Mesothelial cell of epicardium (in vitro differentiated cells): ENCODE measurements around the gene ACCS. TPM values are rescaled to one million over a fixed set of nuclear protein-coding genes. Genes with fewer than 3 reads are reported as not detected.
A peak's percentile ranks its signal among the peaks of the same experiment; 100 is the strongest.

Source experiments
- DNase-seq, 2 experiments: peaks; one replicate each; pipeline ENCODE4 v3.0.0; 2021; ENCODE audit warnings: low spot score in 2 of 2; ENCODE audit not compliant: unreplicated experiment in 2 of 2
- H3K27ac Mint-ChIP-seq: 2 replicates; pipeline ENCODE4 v1.8.0; 2021; ENCODE audit warnings: mixed read lengths
- H3K27me3 Mint-ChIP-seq: 2 replicates; pipeline ENCODE4 v1.8.0; 2021; ENCODE audit warnings: low read depth, mixed read lengths
- H3K36me3 Mint-ChIP-seq: 2 replicates; pipeline ENCODE4 v1.8.0; 2021; ENCODE audit warnings: mixed read lengths
- H3K4me1 Mint-ChIP-seq: 2 replicates; pipeline ENCODE4 v1.8.0; 2021; ENCODE audit warnings: mixed read lengths
- H3K4me3 Mint-ChIP-seq: 2 replicates; pipeline ENCODE4 v1.8.0; 2021; ENCODE audit warnings: mild to moderate bottlenecking, moderate library complexity, mixed read lengths
- H3K9me3 Mint-ChIP-seq: 2 replicates; pipeline ENCODE4 v1.8.0; 2021; ENCODE audit warnings: mixed read lengths
- total RNA-seq: library from RNA; stranded (reverse); gene quantifications from 3 replicates; pipeline ENCODE4 v1.2.1, GENCODE V29; 2021
- TF ChIP-seq, protein P1 (sequence below): fragments of 200-600 bp; sonication (generic); IDR thresholded peaks from one replicate; pipeline ENCODE4 v1.5.0; 2021; ENCODE audit warnings: antibody characterized with exemption; ENCODE audit not compliant: unreplicated experiment

The ACCS gene
- total RNA-seq, 1 donor from 2014 or later, result 58.3 TPM

DNA sequence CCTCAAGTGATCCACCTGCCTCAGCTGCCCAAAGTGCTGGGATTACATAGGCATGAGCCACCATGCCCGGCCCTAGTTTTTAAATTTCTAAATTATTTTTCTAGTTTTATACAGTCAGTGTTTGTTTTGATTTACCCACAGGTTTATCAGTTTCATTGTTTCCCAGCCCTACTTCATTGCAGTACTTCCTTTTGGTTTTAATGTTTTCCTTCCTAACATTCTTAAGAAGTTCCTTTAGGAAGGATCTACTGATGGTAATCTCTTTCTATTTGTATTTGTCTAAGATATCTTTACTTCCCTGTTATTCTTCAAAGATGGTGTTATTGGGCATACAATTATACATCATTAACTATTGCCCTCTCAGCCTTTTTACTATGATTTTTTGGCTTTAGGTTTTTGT, 24.5 kb downstream of the ACCS start:
- TF ChIP-seq, protein P1, sequence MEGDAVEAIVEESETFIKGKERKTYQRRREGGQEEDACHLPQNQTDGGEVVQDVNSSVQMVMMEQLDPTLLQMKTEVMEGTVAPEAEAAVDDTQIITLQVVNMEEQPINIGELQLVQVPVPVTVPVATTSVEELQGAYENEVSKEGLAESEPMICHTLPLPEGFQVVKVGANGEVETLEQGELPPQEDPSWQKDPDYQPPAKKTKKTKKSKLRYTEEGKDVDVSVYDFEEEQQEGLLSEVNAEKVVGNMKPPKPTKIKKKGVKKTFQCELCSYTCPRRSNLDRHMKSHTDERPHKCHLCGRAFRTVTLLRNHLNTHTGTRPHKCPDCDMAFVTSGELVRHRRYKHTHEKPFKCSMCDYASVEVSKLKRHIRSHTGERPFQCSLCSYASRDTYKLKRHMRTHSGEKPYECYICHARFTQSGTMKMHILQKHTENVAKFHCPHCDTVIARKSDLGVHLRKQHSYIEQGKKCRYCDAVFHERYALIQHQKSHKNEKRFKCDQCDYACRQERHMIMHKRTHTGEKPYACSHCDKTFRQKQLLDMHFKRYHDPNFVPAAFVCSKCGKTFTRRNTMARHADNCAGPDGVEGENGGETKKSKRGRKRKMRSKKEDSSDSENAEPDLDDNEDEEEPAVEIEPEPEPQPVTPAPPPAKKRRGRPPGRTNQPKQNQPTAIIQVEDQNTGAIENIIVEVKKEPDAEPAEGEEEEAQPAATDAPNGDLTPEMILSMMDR, result no peak
- Mint-ChIP-seq H3K4me1 (peaks cover 8% of the 10 kb centered on the region), H3K27ac (no peak overlapping the region), H3K27me3 (no peaks in the 10 kb centered on the region), H3K4me3 (no peak overlapping the region), H3K36me3 (peaks cover 23% of the 10 kb centered on the region), H3K9me3 (peaks cover 23% of the 10 kb centered on the region)
- no peak for DNase-seq

DNA sequence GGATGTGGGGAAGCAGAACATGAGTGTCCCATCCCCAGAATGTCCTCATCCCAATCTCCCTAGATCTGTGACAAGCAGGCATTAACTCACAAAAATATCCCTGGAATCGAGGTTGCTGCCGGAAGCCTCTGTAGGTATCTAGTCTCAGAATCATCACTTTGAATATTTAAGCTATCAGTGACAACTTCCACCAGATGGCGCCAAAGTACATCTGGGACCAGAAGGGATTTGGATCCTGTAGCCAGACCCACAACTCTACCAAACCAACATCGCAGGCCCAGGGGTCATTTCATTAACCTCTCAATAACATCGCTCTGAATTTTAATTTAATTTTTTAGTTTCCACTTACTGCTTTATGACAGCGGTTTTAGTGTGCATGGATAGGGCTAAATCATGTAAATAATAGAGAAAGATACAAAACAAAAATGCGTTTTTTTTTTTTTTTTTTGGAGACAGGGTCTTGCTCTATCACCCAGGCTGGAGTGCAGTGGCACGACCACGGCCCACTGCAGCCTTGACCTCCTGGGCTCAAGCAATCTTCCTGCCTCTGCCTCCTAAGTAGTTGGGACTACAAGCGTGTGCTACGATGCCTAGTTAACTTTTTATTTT, 28.3 kb downstream of the ACCS start:
- Mint-ChIP-seq H3K27ac (no peak overlapping the region), H3K4me1 (peaks cover 12% of the 10 kb centered on the region), H3K9me3 (peaks cover 6% of the 10 kb centered on the region), H3K36me3 (peaks cover 4% of the 10 kb centered on the region), H3K27me3 (no peaks in the 10 kb centered on the region), H3K4me3 (peak overlapping the region; percentile 54)
- TF ChIP-seq, protein P1, result peak; percentile 73
- peak; percentile 69 to 80 for DNase-seq

DNA sequence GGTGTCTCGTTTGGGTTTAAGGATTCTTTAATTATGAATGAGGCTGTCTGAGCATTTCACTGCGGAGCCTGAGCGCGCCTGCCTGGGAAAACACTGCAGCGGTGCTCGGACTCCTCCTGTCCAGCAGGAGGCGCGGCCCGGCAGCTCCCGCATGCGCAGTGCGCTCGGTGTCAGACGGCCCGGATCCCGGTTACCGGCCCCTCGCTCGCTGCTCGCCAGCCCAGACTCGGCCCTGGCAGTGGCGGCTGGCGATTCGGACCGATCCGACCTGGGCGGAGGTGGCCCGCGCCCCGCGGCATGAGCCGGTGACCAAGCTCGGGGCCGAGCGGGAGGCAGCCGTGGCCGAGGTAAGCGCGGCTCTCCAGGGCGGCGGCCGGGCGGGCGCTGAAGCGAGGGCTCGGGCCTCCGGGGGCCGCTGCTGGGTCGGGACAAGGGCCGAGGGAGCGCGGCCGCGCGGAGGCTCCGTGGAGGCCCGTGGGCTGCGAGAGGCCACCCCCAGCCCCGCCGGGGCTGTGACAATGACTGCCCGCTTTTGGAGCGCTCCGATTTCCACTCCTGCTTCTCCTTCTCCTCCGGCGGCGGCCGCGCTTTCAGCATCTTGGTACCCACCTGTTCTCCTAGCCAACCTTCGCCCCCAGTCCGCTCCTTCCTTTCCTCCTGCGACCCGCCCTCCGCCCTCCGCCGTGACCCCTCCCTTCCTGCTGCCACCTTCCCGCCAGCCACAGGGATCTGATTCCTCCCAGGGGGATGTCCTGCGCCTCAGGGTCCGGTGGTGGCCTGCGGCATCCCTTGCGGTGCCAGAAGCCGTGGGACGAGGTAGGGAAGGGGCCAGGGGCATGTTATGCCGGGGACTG, 29.7 kb downstream of the ACCS start, which contains the start of gene EXT2:
EXT2 (plus strand) TSS at position 173 of the 854 bp plus-strand sequence. CDS start 12,035 bp downstream, outside the sequence.
- H3K4me3 Mint-ChIP-seq, result peak within 1 kb of the TSS; percentile 78
- DNase-seq, result peak; percentile 80 to 92
- TF ChIP-seq, protein P1, result peak; percentile 88
- H3K27me3 Mint-ChIP-seq, result no peaks in the 10 kb centered on the region
- H3K36me3 Mint-ChIP-seq, result peaks cover 7% of the 10 kb centered on the region
- peak within 1 kb of the TSS; percentile 58 for H3K27ac Mint-ChIP-seq
- H3K4me1 Mint-ChIP-seq, result peaks cover 12% of the 10 kb centered on the region
- no peaks in the 10 kb centered on the region for H3K9me3 Mint-ChIP-seq

DNA sequence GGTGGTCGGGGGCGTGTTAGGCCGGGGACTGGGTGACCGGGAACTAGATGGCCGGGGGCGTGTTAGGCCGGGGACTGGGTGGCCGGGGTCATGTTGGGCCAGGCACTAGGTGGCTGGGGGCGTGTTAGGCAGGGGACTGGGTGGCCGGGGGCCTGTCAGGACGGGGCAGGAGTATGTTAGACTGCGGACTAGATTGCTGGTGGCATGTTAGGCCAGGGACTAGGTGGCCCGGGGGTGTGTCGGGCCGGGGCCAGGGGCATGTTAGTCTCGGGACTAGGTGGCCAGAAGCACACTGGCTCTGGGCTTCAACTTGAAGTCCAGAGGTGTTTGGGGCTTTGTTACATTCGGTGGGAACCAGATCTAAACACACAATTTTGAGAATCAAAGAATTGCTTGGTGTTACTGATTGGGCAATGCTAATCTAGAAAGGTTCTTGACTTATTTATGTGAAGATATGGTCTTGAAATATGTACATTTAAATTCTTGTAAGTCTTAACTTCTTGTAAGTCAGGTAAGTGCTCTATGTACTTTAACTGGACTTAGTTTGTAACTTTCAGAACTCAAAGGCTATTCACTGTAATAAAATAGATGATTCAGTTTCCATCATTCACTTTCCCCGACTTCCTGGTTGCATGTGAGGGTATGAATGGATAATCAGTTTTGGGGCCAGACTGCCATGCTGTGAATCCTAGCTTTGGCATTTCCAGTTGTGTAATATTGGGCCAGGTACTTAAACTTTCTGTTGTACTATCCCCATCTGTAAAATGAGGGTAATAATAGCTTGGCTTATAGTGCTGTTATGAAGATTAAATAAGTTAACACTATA, 30.5 kb downstream of the ACCS start:
- TF ChIP-seq, protein P1, result no peak
- no peaks in the 10 kb centered on the region for H3K9me3 Mint-ChIP-seq
- peak overlapping the region; percentile 78 for H3K4me3 Mint-ChIP-seq
- DNase-seq, result no peak
- H3K27ac Mint-ChIP-seq, result peak overlapping the region; percentile 58
- no peaks in the 10 kb centered on the region for H3K27me3 Mint-ChIP-seq
- peaks cover 12% of the 10 kb centered on the region for H3K4me1 Mint-ChIP-seq
- peaks cover 7% of the 10 kb centered on the region for H3K36me3 Mint-ChIP-seq

DNA sequence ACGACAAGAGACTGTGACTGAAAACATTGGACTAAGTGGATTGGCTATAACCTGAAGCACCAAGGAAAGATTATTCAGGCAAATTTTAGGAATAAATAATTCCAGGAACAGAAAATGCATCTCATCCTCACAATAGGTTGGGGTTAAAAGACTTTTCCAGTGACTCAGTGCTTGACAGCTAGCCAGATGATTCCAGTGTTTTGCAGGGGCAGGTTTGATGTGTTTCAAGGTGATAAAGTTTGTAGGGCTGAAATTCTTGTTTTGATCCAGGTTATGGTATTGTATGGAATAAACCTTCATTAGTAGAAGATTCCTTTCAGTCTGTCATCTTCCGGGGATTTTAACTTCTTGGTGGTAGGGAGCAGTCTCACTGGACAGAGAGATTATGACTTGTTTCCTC, 31.8 kb downstream of the ACCS start:
- no peak for DNase-seq
- Mint-ChIP-seq H3K36me3 (peaks cover 7% of the 10 kb centered on the region), H3K27me3 (no peaks in the 10 kb centered on the region), H3K4me3 (no peak overlapping the region), H3K9me3 (no peaks in the 10 kb centered on the region), H3K4me1 (peaks cover 12% of the 10 kb centered on the region), H3K27ac (no peak overlapping the region)
- TF ChIP-seq, protein P1, result no peak
